GM23338 (cell line): Measurements from ENCODE around the gene CNGA4. TPM values are rescaled to one million over a fixed set of nuclear protein-coding genes. Genes with fewer than 3 reads are reported as not detected.

ENCODE experiments used
- ATAC-seq: fragments of 200-7000 bp; cut with Tn5 transposase; 3 replicates; pipeline ENCODE4 v1.9.1; 2020
- DNase-seq: peaks from one replicate; pipeline ENCODE4 v3.0.0-alpha.2; 2015; ENCODE audit warnings: low spot score
- H2AFZ ChIP-seq: fragments of 200-600 bp; sonication (generic); 2 replicates; pipeline ENCODE4 v1.8.0; 2016; ENCODE audit warnings: antibody characterized with exemption, mild to moderate bottlenecking, moderate library complexity
- H3F3A ChIP-seq: fragments of 200-600 bp; sonication (generic); replicated peaks from 2 replicates; pipeline ENCODE4 v1.8.0; 2017; ENCODE audit warnings: antibody characterized with exemption, mixed run types, low read depth
- H3K27ac ChIP-seq: fragments of 200-600 bp; sonication (generic); 2 replicates; pipeline ENCODE4 v1.6.1; 2016; ENCODE audit warnings: low read depth
- H3K27me3 ChIP-seq: fragments of 200-600 bp; sonication (generic); 2 replicates; pipeline ENCODE4 v1.8.0; 2016; ENCODE audit warnings: mild to moderate bottlenecking, mixed run types, moderate library complexity; ENCODE audit not compliant: insufficient read depth
- H3K36me3 ChIP-seq: fragments of 200-600 bp; sonication (generic); 2 replicates; pipeline ENCODE4 v1.8.0; 2016; ENCODE audit warnings: mild to moderate bottlenecking; ENCODE audit not compliant: insufficient read depth
- H3K4me1 ChIP-seq: fragments of 200-600 bp; sonication (generic); 2 replicates; pipeline ENCODE4 v1.8.0; 2016; ENCODE audit warnings: mild to moderate bottlenecking, moderate library complexity; ENCODE audit not compliant: insufficient read depth
- H3K4me2 ChIP-seq: fragments of 200-600 bp; sonication (generic); 2 replicates; pipeline ENCODE4 v1.7.1; 2017; ENCODE audit warnings: mixed run types
- H3K4me3 ChIP-seq: fragments of 200-600 bp; sonication (generic); 2 replicates; pipeline ENCODE4 v1.6.1; 2016; ENCODE audit warnings: mixed run types
- H3K79me2 ChIP-seq: fragments of 200-600 bp; sonication (generic); replicated peaks from 2 replicates; pipeline ENCODE4 v1.8.0; 2017; ENCODE audit warnings: mild to moderate bottlenecking; ENCODE audit not compliant: insufficient read depth
- H3K9me2 ChIP-seq: fragments of 200-600 bp; sonication (generic); 2 replicates; pipeline ENCODE4 v1.8.0; 2017; ENCODE audit not compliant: insufficient read depth
- H4K20me1 ChIP-seq: fragments of 200-600 bp; sonication (generic); replicated peaks from 2 replicates; pipeline ENCODE4 v1.8.0; 2017; ENCODE audit warnings: mild to moderate bottlenecking; ENCODE audit not compliant: insufficient read depth
- H3K27ac Mint-ChIP-seq: 2 replicates; pipeline ENCODE4 v1.8.0; 2020; ENCODE audit warnings: inconsistent platforms, mild to moderate bottlenecking, moderate library complexity, mixed read lengths
- H3K27me3 Mint-ChIP-seq: 3 replicates; pipeline ENCODE4 v1.8.0; 2022; ENCODE audit warnings: low read depth, mild to moderate bottlenecking, moderate library complexity, mixed read lengths, inconsistent platforms; ENCODE audit not compliant: insufficient read depth, poor library complexity
- H3K36me3 Mint-ChIP-seq: 3 replicates; pipeline ENCODE4 v1.8.0; 2021; ENCODE audit warnings: low read depth, mild to moderate bottlenecking, inconsistent platforms, moderate library complexity, mixed read lengths
- H3K4me1 Mint-ChIP-seq: 3 replicates; pipeline ENCODE4 v1.8.0; 2020; ENCODE audit warnings: mild to moderate bottlenecking, inconsistent platforms, mixed read lengths
- H3K4me3 Mint-ChIP-seq: 3 replicates; pipeline ENCODE4 v1.8.0; 2021; ENCODE audit warnings: moderate library complexity, mild to moderate bottlenecking, inconsistent platforms, mixed read lengths
- H3K9me3 Mint-ChIP-seq: 3 replicates; pipeline ENCODE4 v1.8.0; 2020; ENCODE audit warnings: moderate library complexity, mild to moderate bottlenecking, inconsistent platforms, mixed read lengths
- CREB1 ChIP-seq: fragments of 250-450 bp; sonication (Bioruptor Pico); IDR thresholded peaks from 2 replicates; pipeline ENCODE4 v1.5.0; 2020; ENCODE audit warnings: low read depth, mild to moderate bottlenecking, moderate library complexity
- EZH2 ChIP-seq: fragments of 200-600 bp; sonication (generic); IDR thresholded peaks from one replicate; pipeline ENCODE4 v1.8.0; 2017; ENCODE audit warnings: antibody characterized with exemption, mild to moderate bottlenecking, low read depth; ENCODE audit not compliant: unreplicated experiment
- EZH2phosphoT487 ChIP-seq: fragments of 200-600 bp; sonication (generic); IDR thresholded peaks from one replicate; pipeline ENCODE4 v1.8.1; 2018; ENCODE audit warnings: antibody characterized with exemption; ENCODE audit not compliant: unreplicated experiment
- POLR2AphosphoS5 ChIP-seq: IDR thresholded peaks from 2 replicates; pipeline ENCODE4 v1.6.1; 2016; ENCODE audit warnings: antibody characterized with exemption, low read depth
- STAT1 ChIP-seq: IDR thresholded peaks from one replicate; pipeline ENCODE4 v1.6.1; 2016; ENCODE audit warnings: antibody characterized with exemption; ENCODE audit not compliant: unreplicated experiment
- ZNF114 ChIP-seq: fragments of 250-450 bp; sonication (Bioruptor Pico); IDR thresholded peaks from 2 replicates; pipeline ENCODE4 v1.5.0; 2020; ENCODE audit warnings: mild to moderate bottlenecking, moderate library complexity
- ZNF331 ChIP-seq: fragments of 250-450 bp; sonication (Bioruptor Pico); IDR thresholded peaks from 2 replicates; pipeline ENCODE4 v1.5.0; 2020; ENCODE audit warnings: low read depth, mild to moderate bottlenecking, moderate library complexity
- polyA plus RNA-seq: library from polyadenylated mRNA; unstranded; fragments of >200 nt; fragmentation: Nextera tagmentation; extraction: Ambion mirVana; gene quantifications from 2 replicates; pipeline ENCODE4 v1.2.1, GENCODE V29; 2016
- total RNA-seq: library from RNA; depleted of rRNA; stranded (reverse); fragments of >200 nt; shearing (Covaris generic); gene quantifications from 2 replicates; pipeline ENCODE4 v1.2.3, GENCODE V29; 2014
- TF ChIP-seq, protein P1 (sequence below): IDR thresholded peaks from 2 replicates; pipeline ENCODE4 v1.6.1; 2016; ENCODE audit warnings: antibody characterized with exemption
- TF ChIP-seq, protein P2 (sequence below), 2 experiments: fragments of 200-600 bp in 1 of 2; sonication (generic) in 1 of 2; conservative IDR thresholded peaks; 2 replicates each; pipeline versions ENCODE4 v1.5.1 to v1.6.1; 2016 to 2017; ENCODE audit warnings: antibody characterized with exemption in 2 of 2, low read depth in 2 of 2, mild to moderate bottlenecking in 2 of 2, moderate library complexity in 1 of 2

The CNGA4 gene
- total and polyA plus RNA-seq, 2 experiments from 2014 or later, result 0.15 TPM; not detected in 1

DNA sequence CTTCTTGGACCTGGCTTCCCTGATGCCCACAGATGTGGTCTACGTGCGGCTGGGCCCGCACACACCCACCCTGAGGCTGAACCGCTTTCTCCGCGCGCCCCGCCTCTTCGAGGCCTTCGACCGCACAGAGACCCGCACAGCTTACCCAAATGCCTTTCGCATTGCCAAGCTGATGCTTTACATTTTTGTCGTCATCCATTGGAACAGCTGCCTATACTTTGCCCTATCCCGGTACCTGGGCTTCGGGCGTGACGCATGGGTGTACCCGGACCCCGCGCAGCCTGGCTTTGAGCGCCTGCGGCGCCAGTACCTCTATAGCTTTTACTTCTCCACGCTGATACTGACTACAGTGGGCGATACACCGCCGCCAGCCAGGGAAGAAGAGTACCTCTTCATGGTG is 1.2 kb downstream of the CNGA4 start:
- Mint-ChIP-seq H3K4me3 (no peak overlapping the region), H3K27ac (no peak overlapping the region), H3K4me1 (peaks cover 14% of the 10 kb centered on the region), H3K36me3 (no peaks in the 10 kb centered on the region), H3K9me3 (no peaks in the 10 kb centered on the region), H3K27me3 (peaks cover 4% of the 10 kb centered on the region)
- Histone ChIP-seq H4K20me1 (no peaks in the 10 kb centered on the region), H3K4me2 (no peak overlapping the region), H3F3A (no peaks in the 10 kb centered on the region), H3K4me1 (no peaks in the 10 kb centered on the region), H3K79me2 (no peaks in the 10 kb centered on the region), H3K36me3 (no peaks in the 10 kb centered on the region), H3K9me2 (no peaks in the 10 kb centered on the region), H3K4me3 (no peak overlapping the region), H3K27me3 (no peaks in the 10 kb centered on the region), H2AFZ (no peak overlapping the region), H3K27ac (no peak overlapping the region)
- no peak for ATAC-seq
- TF ChIP-seq ZNF114 (no peak), EZH2phosphoT487 (no peak), EZH2 (no peak), ZNF331 (CRISPR knock-in tag) (no peak), STAT1 (no peak)
- TF ChIP-seq, protein P1, sequence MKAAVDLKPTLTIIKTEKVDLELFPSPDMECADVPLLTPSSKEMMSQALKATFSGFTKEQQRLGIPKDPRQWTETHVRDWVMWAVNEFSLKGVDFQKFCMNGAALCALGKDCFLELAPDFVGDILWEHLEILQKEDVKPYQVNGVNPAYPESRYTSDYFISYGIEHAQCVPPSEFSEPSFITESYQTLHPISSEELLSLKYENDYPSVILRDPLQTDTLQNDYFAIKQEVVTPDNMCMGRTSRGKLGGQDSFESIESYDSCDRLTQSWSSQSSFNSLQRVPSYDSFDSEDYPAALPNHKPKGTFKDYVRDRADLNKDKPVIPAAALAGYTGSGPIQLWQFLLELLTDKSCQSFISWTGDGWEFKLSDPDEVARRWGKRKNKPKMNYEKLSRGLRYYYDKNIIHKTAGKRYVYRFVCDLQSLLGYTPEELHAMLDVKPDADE, result no peak
- TF ChIP-seq, protein P2, sequence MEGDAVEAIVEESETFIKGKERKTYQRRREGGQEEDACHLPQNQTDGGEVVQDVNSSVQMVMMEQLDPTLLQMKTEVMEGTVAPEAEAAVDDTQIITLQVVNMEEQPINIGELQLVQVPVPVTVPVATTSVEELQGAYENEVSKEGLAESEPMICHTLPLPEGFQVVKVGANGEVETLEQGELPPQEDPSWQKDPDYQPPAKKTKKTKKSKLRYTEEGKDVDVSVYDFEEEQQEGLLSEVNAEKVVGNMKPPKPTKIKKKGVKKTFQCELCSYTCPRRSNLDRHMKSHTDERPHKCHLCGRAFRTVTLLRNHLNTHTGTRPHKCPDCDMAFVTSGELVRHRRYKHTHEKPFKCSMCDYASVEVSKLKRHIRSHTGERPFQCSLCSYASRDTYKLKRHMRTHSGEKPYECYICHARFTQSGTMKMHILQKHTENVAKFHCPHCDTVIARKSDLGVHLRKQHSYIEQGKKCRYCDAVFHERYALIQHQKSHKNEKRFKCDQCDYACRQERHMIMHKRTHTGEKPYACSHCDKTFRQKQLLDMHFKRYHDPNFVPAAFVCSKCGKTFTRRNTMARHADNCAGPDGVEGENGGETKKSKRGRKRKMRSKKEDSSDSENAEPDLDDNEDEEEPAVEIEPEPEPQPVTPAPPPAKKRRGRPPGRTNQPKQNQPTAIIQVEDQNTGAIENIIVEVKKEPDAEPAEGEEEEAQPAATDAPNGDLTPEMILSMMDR (conservative IDR thresholded peaks at IDR 0.05; ENCODE audit: low read depth in 2 of 2), result no peak
- no peak for DNase-seq

DNA sequence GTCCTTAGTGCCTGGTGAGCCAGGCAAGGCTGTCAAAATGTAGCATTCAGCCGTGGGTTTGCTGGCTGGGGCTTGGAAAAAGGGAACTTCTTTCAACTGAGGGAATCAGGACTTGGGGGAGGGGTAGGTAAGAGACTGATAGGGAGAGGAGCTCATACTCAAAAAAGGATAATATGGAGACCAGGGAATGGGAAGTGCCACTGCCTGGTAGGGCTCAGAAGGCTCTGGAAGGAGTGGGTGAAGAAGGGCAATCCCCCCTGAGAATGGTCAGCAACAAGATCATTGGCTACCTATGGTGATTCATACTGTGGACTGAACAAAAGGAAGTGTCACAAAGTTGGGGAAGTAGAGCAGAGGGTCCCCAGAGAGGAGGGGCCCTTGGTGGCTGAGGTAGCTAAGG is 1.9 kb downstream of the CNGA4 start:
- H3K9me2 ChIP-seq, result no peaks in the 10 kb centered on the region
- H3K4me2 ChIP-seq, result no peak overlapping the region
- H3K27me3 ChIP-seq, result no peaks in the 10 kb centered on the region
- no peaks in the 10 kb centered on the region for H4K20me1 ChIP-seq
- H2AFZ ChIP-seq, result no peak overlapping the region
- H3K4me1 Mint-ChIP-seq, result peaks cover 11% of the 10 kb centered on the region
- no peak overlapping the region for H3K27ac ChIP-seq
- ATAC-seq, result no peak
- no peaks in the 10 kb centered on the region for H3K36me3 Mint-ChIP-seq
- DNase-seq, result no peak
- no peak overlapping the region for H3K4me3 ChIP-seq
- H3K4me3 Mint-ChIP-seq, result no peak overlapping the region
- H3K36me3 ChIP-seq, result no peaks in the 10 kb centered on the region
- no peaks in the 10 kb centered on the region for H3K79me2 ChIP-seq
- no peaks in the 10 kb centered on the region for H3K4me1 ChIP-seq
- H3K27ac Mint-ChIP-seq, result no peak overlapping the region
- no peaks in the 10 kb centered on the region for H3F3A ChIP-seq
- no peak for TF ChIP-seq STAT1
- no peak for TF ChIP-seq ZNF114
- TF ChIP-seq, protein P2 (conservative IDR thresholded peaks at IDR 0.05; ENCODE audit: low read depth in 2 of 2), result no peak
- TF ChIP-seq EZH2phosphoT487, result no peak
- no peak for TF ChIP-seq ZNF331 (CRISPR knock-in tag)
- TF ChIP-seq, protein P1, result no peak
- TF ChIP-seq POLR2AphosphoS5, result no peak
- TF ChIP-seq CREB1 (CRISPR knock-in tag), result no peak
- H3K27me3 Mint-ChIP-seq, result peaks cover 1% of the 10 kb centered on the region
- no peaks in the 10 kb centered on the region for H3K9me3 Mint-ChIP-seq
